Measurements from ENCODE around the gene PLCG2. TPM values are rescaled to one million over a fixed set of nuclear protein-coding genes. Genes with fewer than 3 reads are reported as not detected.

The PLCG2 gene
- total RNA-seq, 1 donor from 2014 or later, result 9.1 TPM

DNA sequence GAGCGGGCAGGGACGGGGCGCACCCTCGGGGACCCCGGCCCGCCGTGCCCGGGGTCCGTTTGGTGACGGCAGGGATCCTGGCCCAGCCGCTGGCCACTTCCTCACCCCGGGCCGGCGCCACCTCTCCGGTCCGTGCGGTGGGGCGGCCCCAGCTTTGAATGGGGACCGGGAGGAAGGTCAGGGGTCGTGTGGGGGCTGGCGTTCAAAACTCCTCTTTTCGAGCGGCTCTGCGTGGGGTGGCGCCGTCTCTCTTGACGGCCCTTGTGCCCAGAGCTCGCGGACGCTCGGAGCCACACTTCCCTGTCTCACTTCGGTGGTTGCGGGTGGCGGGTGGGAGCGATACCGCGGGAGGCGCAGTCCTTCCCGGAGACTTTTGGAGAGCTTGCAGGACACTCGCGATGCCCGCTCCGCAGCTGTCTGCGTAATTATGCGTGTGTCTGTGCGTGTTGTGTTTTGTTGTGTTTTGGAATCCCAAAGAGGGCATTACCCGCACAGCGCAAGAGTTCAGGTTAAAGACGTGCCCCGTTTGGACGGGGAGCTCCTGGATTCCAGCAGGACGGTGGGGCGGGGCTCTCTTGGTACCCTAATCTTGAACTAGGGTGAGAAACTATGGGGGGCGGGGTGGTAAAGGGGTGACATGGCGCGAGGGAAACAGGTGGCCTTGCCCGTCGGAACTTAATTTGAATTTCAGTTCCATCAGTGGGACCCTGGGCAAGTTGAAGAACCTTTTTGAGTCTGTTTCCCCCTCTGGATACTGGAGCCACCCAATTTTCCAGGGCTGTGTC, 637 bp downstream of the PLCG2 start:
- Mint-ChIP-seq H3K9me3 (ENCODE audit: low read depth) (no peaks in the 10 kb centered on the region), H3K27ac (no peak overlapping the region), H3K36me3 (ENCODE audit: insufficient read depth) (no peaks in the 10 kb centered on the region), H3K4me1 (ENCODE audit: low read depth) (peaks cover 22% of the 10 kb centered on the region), H3K4me3 (ENCODE audit: low read depth) (peak overlapping the region; percentile 81), H3K27me3 (peaks cover 54% of the 10 kb centered on the region)
- TF ChIP-seq, protein P1, sequence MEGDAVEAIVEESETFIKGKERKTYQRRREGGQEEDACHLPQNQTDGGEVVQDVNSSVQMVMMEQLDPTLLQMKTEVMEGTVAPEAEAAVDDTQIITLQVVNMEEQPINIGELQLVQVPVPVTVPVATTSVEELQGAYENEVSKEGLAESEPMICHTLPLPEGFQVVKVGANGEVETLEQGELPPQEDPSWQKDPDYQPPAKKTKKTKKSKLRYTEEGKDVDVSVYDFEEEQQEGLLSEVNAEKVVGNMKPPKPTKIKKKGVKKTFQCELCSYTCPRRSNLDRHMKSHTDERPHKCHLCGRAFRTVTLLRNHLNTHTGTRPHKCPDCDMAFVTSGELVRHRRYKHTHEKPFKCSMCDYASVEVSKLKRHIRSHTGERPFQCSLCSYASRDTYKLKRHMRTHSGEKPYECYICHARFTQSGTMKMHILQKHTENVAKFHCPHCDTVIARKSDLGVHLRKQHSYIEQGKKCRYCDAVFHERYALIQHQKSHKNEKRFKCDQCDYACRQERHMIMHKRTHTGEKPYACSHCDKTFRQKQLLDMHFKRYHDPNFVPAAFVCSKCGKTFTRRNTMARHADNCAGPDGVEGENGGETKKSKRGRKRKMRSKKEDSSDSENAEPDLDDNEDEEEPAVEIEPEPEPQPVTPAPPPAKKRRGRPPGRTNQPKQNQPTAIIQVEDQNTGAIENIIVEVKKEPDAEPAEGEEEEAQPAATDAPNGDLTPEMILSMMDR (IDR thresholded peaks at IDR 0.05; ENCODE audit: unreplicated experiment), result no peak
- no peak for DNase-seq (ENCODE audit: low spot score, unreplicated experiment)

DNA sequence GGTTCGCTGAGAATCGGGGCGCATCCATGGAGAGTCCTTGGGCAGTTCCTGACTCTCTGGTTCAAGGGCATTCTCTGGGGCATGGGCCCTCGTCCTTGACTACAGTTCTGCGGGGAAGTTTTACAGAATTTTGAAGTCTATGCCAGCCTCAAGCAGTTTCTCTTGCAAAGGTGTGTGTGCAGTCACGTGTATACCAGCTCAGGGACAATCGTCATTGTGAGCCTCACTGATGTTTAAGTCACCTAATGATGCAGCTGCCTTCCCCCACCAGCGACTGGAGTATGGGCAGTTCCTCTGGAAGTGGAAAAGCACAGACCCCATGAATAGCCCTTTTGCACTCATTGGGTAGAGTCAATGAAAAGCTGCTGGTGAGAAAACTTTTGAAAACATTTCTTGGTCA, 1.3 kb downstream of the PLCG2 start:
- H3K27me3 Mint-ChIP-seq, result peaks cover 51% of the 10 kb centered on the region
- H3K27ac Mint-ChIP-seq, result no peak overlapping the region
- H3K9me3 Mint-ChIP-seq (ENCODE audit: low read depth), result no peaks in the 10 kb centered on the region
- H3K4me3 Mint-ChIP-seq (ENCODE audit: low read depth), result peak overlapping the region; percentile 81
- peaks cover 25% of the 10 kb centered on the region for H3K4me1 Mint-ChIP-seq (ENCODE audit: low read depth)
- TF ChIP-seq, protein P1 (IDR thresholded peaks at IDR 0.05; ENCODE audit: unreplicated experiment), result no peak
- DNase-seq (ENCODE audit: low spot score, unreplicated experiment), result no peak
- no peaks in the 10 kb centered on the region for H3K36me3 Mint-ChIP-seq (ENCODE audit: insufficient read depth)

DNA sequence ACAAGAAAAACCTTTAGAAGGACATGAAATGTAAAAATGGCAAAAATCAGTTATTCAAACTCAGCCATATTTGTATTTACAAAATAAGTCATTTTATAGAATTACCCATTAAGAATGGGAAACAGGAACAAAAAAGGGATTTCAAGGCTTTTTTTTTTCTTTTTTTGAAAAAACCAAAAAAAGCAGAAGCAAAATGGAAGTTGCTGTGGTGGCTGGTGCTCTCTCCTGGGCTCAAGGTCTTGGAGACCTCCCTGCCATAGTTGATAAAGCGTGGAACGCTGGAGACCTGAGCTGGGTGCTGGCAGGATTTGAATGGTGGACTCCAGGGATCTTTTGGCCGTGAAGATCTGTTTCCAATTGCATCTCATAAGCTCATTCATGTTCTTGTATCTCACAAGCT, 3.1 kb downstream of the PLCG2 start:
- Mint-ChIP-seq H3K27ac (no peak overlapping the region), H3K9me3 (ENCODE audit: low read depth) (no peaks in the 10 kb centered on the region), H3K27me3 (peaks cover 43% of the 10 kb centered on the region), H3K36me3 (ENCODE audit: insufficient read depth) (no peaks in the 10 kb centered on the region), H3K4me1 (ENCODE audit: low read depth) (peaks cover 39% of the 10 kb centered on the region), H3K4me3 (ENCODE audit: low read depth) (no peak overlapping the region)
- TF ChIP-seq, protein P1 (IDR thresholded peaks at IDR 0.05; ENCODE audit: unreplicated experiment), result no peak
- no peak for DNase-seq (ENCODE audit: low spot score, unreplicated experiment)

DNA sequence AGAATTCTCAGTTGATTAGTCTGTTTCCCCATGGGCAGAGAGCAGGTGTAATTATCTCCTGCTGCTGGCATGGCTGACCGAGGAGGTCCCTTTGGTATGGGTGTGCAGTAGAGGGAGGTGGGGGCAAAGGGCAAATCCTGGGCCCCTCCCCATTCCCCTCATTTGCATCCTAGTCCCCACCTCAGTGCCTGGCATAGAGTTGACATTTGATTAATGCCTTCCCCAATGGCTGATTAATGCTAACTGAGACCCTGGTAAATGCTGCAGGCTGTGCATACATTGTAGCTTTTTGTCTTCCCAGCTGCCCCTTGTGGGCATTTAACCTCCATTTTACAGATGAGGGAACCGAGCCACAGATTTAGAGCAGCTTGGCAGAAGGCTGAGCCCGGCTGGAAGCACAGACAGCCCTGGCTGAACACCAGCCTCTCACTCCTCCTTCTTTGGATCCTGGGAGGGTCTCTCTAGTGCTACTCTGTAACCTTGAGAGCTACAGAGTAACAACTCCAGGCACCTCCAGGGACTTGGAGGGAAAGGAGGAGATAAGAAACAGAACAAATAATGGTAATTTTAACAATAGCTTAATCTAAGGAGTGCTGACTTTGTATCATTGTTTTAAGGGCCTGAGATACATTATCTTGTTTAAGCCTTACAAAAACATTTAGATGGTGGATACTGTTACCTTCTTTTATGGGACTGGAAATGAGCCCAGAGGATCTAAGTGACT, 5.1 kb downstream of the PLCG2 start:
- peaks cover 29% of the 10 kb centered on the region for H3K27me3 Mint-ChIP-seq
- DNase-seq (ENCODE audit: low spot score, unreplicated experiment), result no peak
- peaks cover 36% of the 10 kb centered on the region for H3K4me1 Mint-ChIP-seq (ENCODE audit: low read depth)
- no peaks in the 10 kb centered on the region for H3K36me3 Mint-ChIP-seq (ENCODE audit: insufficient read depth)
- no peaks in the 10 kb centered on the region for H3K9me3 Mint-ChIP-seq (ENCODE audit: low read depth)
- TF ChIP-seq, protein P1 (IDR thresholded peaks at IDR 0.05; ENCODE audit: unreplicated experiment), result no peak
- no peak overlapping the region for H3K4me3 Mint-ChIP-seq (ENCODE audit: low read depth)
- peak overlapping the region; percentile 14 for H3K27ac Mint-ChIP-seq

DNA sequence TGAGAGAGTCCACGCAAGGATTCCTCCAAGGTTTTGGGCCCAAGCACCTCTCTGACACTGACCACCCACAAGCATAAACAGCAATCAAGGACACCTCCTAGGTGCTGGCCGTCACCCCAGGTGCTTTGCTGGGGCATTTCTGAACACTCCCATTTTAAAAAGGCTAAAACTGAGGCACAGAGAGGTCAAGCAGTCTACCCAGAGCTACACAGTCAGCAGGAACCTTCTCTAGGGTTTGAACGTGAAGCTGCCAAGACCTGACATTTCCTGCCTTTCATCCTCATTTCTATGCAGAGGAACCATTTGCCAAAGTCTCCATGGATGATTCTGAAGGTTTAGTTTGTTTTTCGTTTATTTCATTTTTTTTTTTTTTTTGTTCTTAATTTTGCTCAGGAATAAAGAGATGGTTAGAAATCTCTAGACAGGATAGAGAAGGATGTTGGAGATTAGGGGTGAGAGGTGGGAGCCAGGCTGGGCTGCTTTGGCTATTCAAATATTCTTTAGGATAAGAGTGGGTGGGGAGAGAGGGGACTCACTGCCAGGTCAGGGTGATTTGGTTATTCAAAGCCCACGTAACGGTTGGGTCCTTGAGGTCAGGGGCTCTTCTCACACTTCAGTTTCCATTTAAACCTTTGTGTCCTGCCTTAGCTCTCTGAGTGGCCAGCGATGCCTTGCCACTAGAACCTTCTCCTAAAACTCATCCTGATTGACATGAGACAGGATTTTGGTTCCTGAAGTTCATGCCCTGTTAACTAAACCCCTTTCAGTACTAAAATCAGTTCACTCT, 6.2 kb downstream of the PLCG2 start:
- DNase-seq (ENCODE audit: low spot score, unreplicated experiment), result no peak
- TF ChIP-seq, protein P1 (IDR thresholded peaks at IDR 0.05; ENCODE audit: unreplicated experiment), result no peak
- Mint-ChIP-seq H3K4me3 (ENCODE audit: low read depth) (no peak overlapping the region), H3K27ac (peak overlapping the region; percentile 27), H3K4me1 (ENCODE audit: low read depth) (peaks cover 33% of the 10 kb centered on the region), H3K36me3 (ENCODE audit: insufficient read depth) (no peaks in the 10 kb centered on the region), H3K27me3 (peaks cover 25% of the 10 kb centered on the region), H3K9me3 (ENCODE audit: low read depth) (no peaks in the 10 kb centered on the region)

Data from progenitor cell of endocrine pancreas (in vitro differentiated cells).